Parathyroid adenoma (tissue), 2 donors: ENCODE data around the gene CRB3.

Source experiments
- H2AFZ ChIP-seq: fragments of 300-600 bp; sonication (generic); one replicate; pipeline ENCODE4 v1.7.0; 2017; ENCODE audit warnings: antibody characterized with exemption, mild to moderate bottlenecking
- H3K27ac ChIP-seq: fragments of 300-600 bp; sonication (generic); one replicate; pipeline ENCODE4 v1.7.0; 2017
- H3K27me3 ChIP-seq: fragments of 300-600 bp; sonication (generic); one replicate; pipeline ENCODE4 v1.7.0; 2017; ENCODE audit warnings: low read length; ENCODE audit not compliant: control insufficient read depth, insufficient read depth
- H3K36me3 ChIP-seq: fragments of 300-600 bp; sonication (generic); one replicate; pipeline ENCODE4 v1.7.0; 2017; ENCODE audit warnings: low read length; ENCODE audit not compliant: control insufficient read depth, insufficient read depth
- H3K4me1 ChIP-seq: fragments of 300-600 bp; sonication (generic); one replicate; pipeline ENCODE4 v1.7.0; 2017; ENCODE audit warnings: control low read depth
- H3K4me2 ChIP-seq: fragments of 300-600 bp; sonication (generic); one replicate; pipeline ENCODE4 v1.7.0; 2017; ENCODE audit warnings: low read length
- H3K4me3 ChIP-seq: fragments of 300-600 bp; sonication (generic); one replicate; pipeline ENCODE4 v1.7.0; 2017; ENCODE audit warnings: low read depth, low read length
- H3K79me2 ChIP-seq: fragments of 300-600 bp; sonication (generic); one replicate; pipeline ENCODE4 v1.7.0; 2017; ENCODE audit warnings: control low read depth
- H3K9ac ChIP-seq: fragments of 300-600 bp; sonication (generic); one replicate; pipeline ENCODE4 v1.7.0; 2017; ENCODE audit warnings: mild to moderate bottlenecking
- H3K9me3 ChIP-seq: fragments of 300-600 bp; sonication (generic); one replicate; pipeline ENCODE4 v1.7.0; 2017; ENCODE audit warnings: low read length; ENCODE audit not compliant: control insufficient read depth
- CTCF ChIP-seq: fragments of 300-600 bp; sonication (generic); IDR thresholded peaks from one replicate; pipeline ENCODE4 v1.7.0; 2017; ENCODE audit warnings: antibody characterized with exemption, mild to moderate bottlenecking
- donor health status: primary hyperparathyroidism.

CRB3 gene

GRCh38 chr19:6440905-6441304 is 23.2 kb upstream of the CRB3 start:
- Histone ChIP-seq H3K36me3 (no peaks in the 10 kb centered on the region), H3K4me2 (no peak overlapping the region), H3K27me3 (no peaks in the 10 kb centered on the region), H3K9me3 (no peaks in the 10 kb centered on the region), H3K27ac (no peak overlapping the region), H3K4me3 (no peak overlapping the region), H3K79me2 (no peaks in the 10 kb centered on the region), H3K4me1 (no peaks in the 10 kb centered on the region), H2AFZ (no peak overlapping the region), H3K9ac (no peak overlapping the region)
- no peak for TF ChIP-seq CTCF

- Histone ChIP-seq H3K27me3 (no peaks in the 10 kb centered on the region), H3K4me2 (no peak overlapping the region), H3K4me3 (no peak overlapping the region), H3K36me3 (no peaks in the 10 kb centered on the region), H3K9me3 (no peaks in the 10 kb centered on the region), H3K9ac (no peak overlapping the region), H3K79me2 (no peaks in the 10 kb centered on the region), H2AFZ (no peak overlapping the region), H3K27ac (no peak overlapping the region), H3K4me1 (no peaks in the 10 kb centered on the region)
- no peak for TF ChIP-seq CTCF
Measured at GRCh38 chr19:6442087-6442688, 21.9 kb upstream of the CRB3 start.

GRCh38 chr19:6443986-6444385 is 20.1 kb upstream of the CRB3 start:
- no peaks in the 10 kb centered on the region for H3K27me3 ChIP-seq
- H3K4me1 ChIP-seq = no peaks in the 10 kb centered on the region
- no peak overlapping the region for H3K4me2 ChIP-seq
- no peak overlapping the region for H2AFZ ChIP-seq
- H3K9me3 ChIP-seq = no peaks in the 10 kb centered on the region
- no peak overlapping the region for H3K4me3 ChIP-seq
- no peaks in the 10 kb centered on the region for H3K36me3 ChIP-seq
- H3K27ac ChIP-seq = no peak overlapping the region
- no peak overlapping the region for H3K9ac ChIP-seq
- TF ChIP-seq CTCF = no peak
- H3K79me2 ChIP-seq = no peaks in the 10 kb centered on the region

- TF ChIP-seq CTCF = no peak
- no peak overlapping the region for H3K9ac ChIP-seq
Measured at GRCh38 chr19:6446452-6446851, 17.6 kb upstream of the CRB3 start.

GRCh38 chr19:6448045-6448444 is 16.0 kb upstream of the CRB3 start:
- no peaks in the 10 kb centered on the region for H3K27me3 ChIP-seq
- H2AFZ ChIP-seq = no peak overlapping the region
- no peaks in the 10 kb centered on the region for H3K36me3 ChIP-seq
- H3K4me1 ChIP-seq = no peaks in the 10 kb centered on the region
- H3K79me2 ChIP-seq = no peaks in the 10 kb centered on the region
- no peaks in the 10 kb centered on the region for H3K9me3 ChIP-seq
- TF ChIP-seq CTCF = no peak
- H3K4me3 ChIP-seq = no peak overlapping the region
- no peak overlapping the region for H3K4me2 ChIP-seq
- H3K9ac ChIP-seq = no peak overlapping the region
- no peak overlapping the region for H3K27ac ChIP-seq

More at GRCh38 chr19:6446452-6446851, 17.6 kb upstream of the CRB3 start:
- H3K4me1 ChIP-seq = no peaks in the 10 kb centered on the region
- H3K27me3 ChIP-seq = no peaks in the 10 kb centered on the region
- no peak overlapping the region for H3K27ac ChIP-seq
- H3K79me2 ChIP-seq = no peaks in the 10 kb centered on the region
- no peak overlapping the region for H2AFZ ChIP-seq
- H3K4me2 ChIP-seq = no peak overlapping the region
- no peaks in the 10 kb centered on the region for H3K36me3 ChIP-seq
- H3K4me3 ChIP-seq = no peak overlapping the region
- H3K9me3 ChIP-seq = no peaks in the 10 kb centered on the region
